Astrocyte (in vitro differentiated cells and primary cell): Measurements from ENCODE around the gene TPH1.

Source experiments
- CTCF ChIP-seq: IDR thresholded peaks from 2 replicates; pipeline ENCODE4 v1.5.1; 2011; ENCODE audit warnings: low read depth, mild to moderate bottlenecking, inconsistent platforms, low read length, moderate library complexity; ENCODE audit not compliant: insufficient read depth
- EZH2 ChIP-seq: IDR thresholded peaks from 2 replicates; pipeline ENCODE4 v1.6.1; 2012; ENCODE audit warnings: mild to moderate bottlenecking, low read length, inconsistent platforms; ENCODE audit not compliant: insufficient read depth

GRCh38 chr11:18000760-18001159, 45.3 kb downstream of the TPH1 start:
- TF ChIP-seq EZH2 (no peak), CTCF (no peak)
